ENCODE data around the gene TWIST2. TPM values are rescaled to one million over a fixed set of nuclear protein-coding genes. Genes with fewer than 3 reads are reported as not detected.

Gene TWIST2
- polyA plus RNA-seq, 3 donors, result 0.43 to 0.49 (median 0.43) TPM

DNA sequence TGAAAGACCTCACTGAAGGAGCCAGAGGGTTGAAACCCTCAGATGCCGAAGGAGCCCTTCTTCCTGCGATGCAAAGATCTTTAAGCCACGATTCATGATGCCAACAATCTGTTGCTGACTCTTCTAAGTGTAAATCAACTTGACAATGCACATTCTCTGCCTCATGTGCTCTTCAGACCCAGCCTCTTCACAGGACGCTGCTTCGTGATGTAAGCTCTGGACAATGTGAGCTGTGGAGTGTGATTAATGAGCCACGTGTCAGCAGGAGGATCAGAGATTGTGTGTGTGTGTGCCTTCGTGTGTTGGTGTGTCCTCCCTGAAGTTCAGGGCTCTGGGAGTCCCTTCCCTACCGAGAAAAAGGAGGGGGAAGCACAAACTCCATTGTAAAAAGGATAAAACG is 26.5 kb upstream of the TWIST2 start:
- no peaks in the 10 kb centered on the region for H3K36me3 Mint-ChIP-seq
- Histone ChIP-seq H3K27me3 (ENCODE audit: control insufficient read depth in 2 of 2, insufficient read depth in 2 of 2, low read length in 2 of 2) (peaks cover 0 to 3% of the 10 kb centered on the region in 2 donors), H3K4me2 (replicated peaks; ENCODE audit: extremely low read depth, low read length, poor library complexity, severe bottlenecking) (no peak overlapping the region), H3K9me3 (replicated peaks in 1 of 2; ENCODE audit: control insufficient read depth in 1 of 2, insufficient read depth in 1 of 2, low read length in 2 of 2) (peaks cover 15 to 16% of the 10 kb centered on the region in 2 donors), H3K79me2 (ENCODE audit: insufficient read depth, low read length) (no peaks in the 10 kb centered on the region), H4K20me1 (ENCODE audit: insufficient read depth, low read length) (no peaks in the 10 kb centered on the region), H3K4me3 (replicated peaks in 1 of 3; ENCODE audit: low read depth in 2 of 3, low read length in 3 of 3) (no peak overlapping the region), H3K9ac (ENCODE audit: insufficient read depth, low read length, poor library complexity, severe bottlenecking) (no peak overlapping the region), H3K27ac (ENCODE audit: low read depth in 1 of 2, low read length in 2 of 2) (no peak overlapping the region), H3K36me3 (replicated peaks in 1 of 2; ENCODE audit: control insufficient read depth in 1 of 2, insufficient read depth in 2 of 2, low read length in 2 of 2) (no peaks in the 10 kb centered on the region), H2AFZ (ENCODE audit: insufficient read depth, low read depth, low read length, poor library complexity, severe bottlenecking) (no peak overlapping the region), H3K4me1 (ENCODE audit: control insufficient read depth in 1 of 2, insufficient read depth in 2 of 2, low read length in 2 of 2) (no peaks in the 10 kb centered on the region)
- 93% methylated on average over 2 of the region's 9 CpGs for WGBS (ENCODE audit: insufficient coverage)
- H3K4me3 Mint-ChIP-seq, result no peak overlapping the region
- TF ChIP-seq CTCF (IDR thresholded peaks at IDR 0.05), result no peak
- no peaks in the 10 kb centered on the region for H3K4me1 Mint-ChIP-seq
- intact Hi-C loops (cut with micrococcal nuclease), result no loop called here
- no peak for DNase-seq
- peaks cover 6 to 28% (median 20%) of the 10 kb centered on the region in 7 donors for H3K9me3 Mint-ChIP-seq
- peaks cover 4 to 9% (median 6%) of the 10 kb centered on the region in 3 donors for H3K27me3 Mint-ChIP-seq (ENCODE audit: low read depth in 3 of 3)
- H3K27ac Mint-ChIP-seq, result peak overlapping the region in 1 of 7 donors; percentile 46

- peaks cover 6 to 34% (median 20%) of the 10 kb centered on the region in 7 donors for H3K9me3 Mint-ChIP-seq
- H3K36me3 Mint-ChIP-seq, result no peaks in the 10 kb centered on the region
- Histone ChIP-seq H3K4me1 (ENCODE audit: control insufficient read depth in 1 of 2, insufficient read depth in 2 of 2, low read length in 2 of 2) (no peaks in the 10 kb centered on the region), H3K4me2 (replicated peaks; ENCODE audit: extremely low read depth, low read length, poor library complexity, severe bottlenecking) (no peak overlapping the region), H2AFZ (ENCODE audit: insufficient read depth, low read depth, low read length, poor library complexity, severe bottlenecking) (no peak overlapping the region), H3K27me3 (ENCODE audit: control insufficient read depth in 2 of 2, insufficient read depth in 2 of 2, low read length in 2 of 2) (peaks cover 0 to 3% of the 10 kb centered on the region in 2 donors), H3K79me2 (ENCODE audit: insufficient read depth, low read length) (no peaks in the 10 kb centered on the region), H3K9ac (ENCODE audit: insufficient read depth, low read length, poor library complexity, severe bottlenecking) (no peak overlapping the region), H3K4me3 (replicated peaks in 1 of 3; ENCODE audit: low read depth in 2 of 3, low read length in 3 of 3) (no peak overlapping the region), H3K36me3 (replicated peaks in 1 of 2; ENCODE audit: control insufficient read depth in 1 of 2, insufficient read depth in 2 of 2, low read length in 2 of 2) (no peaks in the 10 kb centered on the region), H3K27ac (ENCODE audit: low read depth in 1 of 2, low read length in 2 of 2) (no peak overlapping the region), H4K20me1 (ENCODE audit: insufficient read depth, low read length) (no peaks in the 10 kb centered on the region), H3K9me3 (replicated peaks in 1 of 2; ENCODE audit: control insufficient read depth in 1 of 2, insufficient read depth in 1 of 2, low read length in 2 of 2) (peaks cover 15 to 16% of the 10 kb centered on the region in 2 donors)
- no peak for DNase-seq
- H3K27me3 Mint-ChIP-seq (ENCODE audit: low read depth in 3 of 3), result peaks cover 4 to 14% (median 7%) of the 10 kb centered on the region in 3 donors
- WGBS (ENCODE audit: insufficient coverage), result 68% methylated on average over 7 of the region's 10 CpGs
- no peak for TF ChIP-seq CTCF (IDR thresholded peaks at IDR 0.05)
- H3K4me1 Mint-ChIP-seq, result no peaks in the 10 kb centered on the region
- no peak overlapping the region for H3K4me3 Mint-ChIP-seq
- peak overlapping the region in 1 of 7 donors; percentile 66 for H3K27ac Mint-ChIP-seq
- intact Hi-C loops (cut with micrococcal nuclease), result no loop called here
Measured at GRCh38 chr2:238821944-238822670, 25.8 kb upstream of the TWIST2 start.

Data from CD14-positive monocyte (primary cell).